ENCODE data around the gene TEX261.

DNA sequence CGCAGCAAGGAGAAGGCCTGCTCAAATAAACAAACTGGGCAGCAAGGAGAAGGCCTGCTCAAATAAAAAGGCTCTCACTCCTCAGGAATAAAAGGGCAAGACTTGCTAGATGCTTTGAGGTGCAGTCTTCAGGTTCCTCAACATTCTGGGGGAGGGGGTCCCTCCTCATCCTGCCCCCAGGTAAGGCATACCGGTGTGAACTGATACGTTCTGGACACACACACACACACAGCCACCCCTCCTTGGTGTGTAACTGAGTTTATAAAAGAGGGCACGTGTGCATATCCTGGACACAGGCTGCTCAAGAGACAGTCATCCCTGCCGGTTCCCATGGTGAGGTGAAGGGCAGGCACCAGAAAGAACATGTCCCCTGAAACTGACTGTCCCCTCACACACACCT, 4.5 kb downstream of the TEX261 start:
- TF ChIP-seq POLR2A (IDR thresholded peaks at IDR 0.05; ENCODE audit: control extremely low read depth in 1 of 2, low read depth in 2 of 2, low read length in 2 of 2), result no peak
- TF ChIP-seq, protein P1, sequence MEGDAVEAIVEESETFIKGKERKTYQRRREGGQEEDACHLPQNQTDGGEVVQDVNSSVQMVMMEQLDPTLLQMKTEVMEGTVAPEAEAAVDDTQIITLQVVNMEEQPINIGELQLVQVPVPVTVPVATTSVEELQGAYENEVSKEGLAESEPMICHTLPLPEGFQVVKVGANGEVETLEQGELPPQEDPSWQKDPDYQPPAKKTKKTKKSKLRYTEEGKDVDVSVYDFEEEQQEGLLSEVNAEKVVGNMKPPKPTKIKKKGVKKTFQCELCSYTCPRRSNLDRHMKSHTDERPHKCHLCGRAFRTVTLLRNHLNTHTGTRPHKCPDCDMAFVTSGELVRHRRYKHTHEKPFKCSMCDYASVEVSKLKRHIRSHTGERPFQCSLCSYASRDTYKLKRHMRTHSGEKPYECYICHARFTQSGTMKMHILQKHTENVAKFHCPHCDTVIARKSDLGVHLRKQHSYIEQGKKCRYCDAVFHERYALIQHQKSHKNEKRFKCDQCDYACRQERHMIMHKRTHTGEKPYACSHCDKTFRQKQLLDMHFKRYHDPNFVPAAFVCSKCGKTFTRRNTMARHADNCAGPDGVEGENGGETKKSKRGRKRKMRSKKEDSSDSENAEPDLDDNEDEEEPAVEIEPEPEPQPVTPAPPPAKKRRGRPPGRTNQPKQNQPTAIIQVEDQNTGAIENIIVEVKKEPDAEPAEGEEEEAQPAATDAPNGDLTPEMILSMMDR (IDR thresholded peaks at IDR 0.05; ENCODE audit: control extremely low read depth in 1 of 3, insufficient read depth in 1 of 3, low read depth in 1 of 3, low read length in 3 of 3), result no peak
- TF ChIP-seq TEAD4 (IDR thresholded peaks at IDR 0.05; ENCODE audit: low read depth, low read length), result no peak
- TF ChIP-seq, protein P2, sequence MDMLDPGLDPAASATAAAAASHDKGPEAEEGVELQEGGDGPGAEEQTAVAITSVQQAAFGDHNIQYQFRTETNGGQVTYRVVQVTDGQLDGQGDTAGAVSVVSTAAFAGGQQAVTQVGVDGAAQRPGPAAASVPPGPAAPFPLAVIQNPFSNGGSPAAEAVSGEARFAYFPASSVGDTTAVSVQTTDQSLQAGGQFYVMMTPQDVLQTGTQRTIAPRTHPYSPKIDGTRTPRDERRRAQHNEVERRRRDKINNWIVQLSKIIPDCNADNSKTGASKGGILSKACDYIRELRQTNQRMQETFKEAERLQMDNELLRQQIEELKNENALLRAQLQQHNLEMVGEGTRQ (IDR thresholded peaks at IDR 0.05; ENCODE audit: low read length), result no peak
- TF ChIP-seq TCF12 (IDR thresholded peaks at IDR 0.05; ENCODE audit: low read depth, low read length), result no peak

Data from H1 (cell line).